Measurements from ENCODE around the gene BLCAP.
"Not testable (repeated sequence)": the region's sequence is repeated elsewhere in the genome, so short reads cannot be mapped to it uniquely, and the experiment has no call there.

The BLCAP gene

DNA sequence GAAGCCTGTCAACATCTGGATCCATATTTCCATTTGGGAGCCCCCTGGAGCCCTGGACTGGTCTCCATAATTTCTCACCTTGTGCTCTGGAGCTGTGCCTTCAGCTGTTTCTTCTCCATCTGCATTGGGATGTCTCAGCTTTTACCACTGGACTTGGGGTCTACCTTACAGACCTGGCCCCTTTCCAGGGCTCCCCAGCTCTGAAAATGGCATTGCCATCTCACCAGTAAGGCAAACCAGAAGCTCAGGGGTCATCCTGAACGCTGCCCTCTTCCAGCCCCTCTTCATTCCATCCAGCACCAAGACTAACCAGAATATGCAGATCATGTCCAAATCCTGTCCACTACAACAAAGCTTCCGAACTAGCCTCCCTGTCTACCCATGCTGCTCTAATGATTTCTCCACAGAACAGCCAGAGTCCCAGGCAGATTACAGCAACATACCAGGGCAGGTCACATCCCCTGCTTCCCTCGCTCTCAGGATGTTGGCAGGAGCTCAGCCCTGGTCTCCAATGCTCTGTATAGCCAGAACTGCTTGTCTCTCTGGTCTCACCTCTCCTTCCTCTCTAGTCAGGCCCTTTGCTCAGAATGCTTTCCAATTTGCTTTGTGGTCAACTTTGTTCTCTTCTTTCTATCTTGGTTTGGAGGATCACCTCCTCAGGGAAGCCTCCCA is 24.3 kb downstream of the BLCAP start:
- H3K9me3 Mint-ChIP-seq: no peaks in the 10 kb centered on the region
- H3K4me3 Mint-ChIP-seq: no peak overlapping the region
- ATAC-seq: no peak
- H3K4me1 Mint-ChIP-seq: no peaks in the 10 kb centered on the region
- H3K27ac Mint-ChIP-seq: no peak overlapping the region
- no peaks in the 10 kb centered on the region for H3K27me3 Mint-ChIP-seq
- peaks cover 3% of the 10 kb centered on the region for H3K36me3 Mint-ChIP-seq (ENCODE audit: low read depth)
- no peak for DNase-seq

DNA sequence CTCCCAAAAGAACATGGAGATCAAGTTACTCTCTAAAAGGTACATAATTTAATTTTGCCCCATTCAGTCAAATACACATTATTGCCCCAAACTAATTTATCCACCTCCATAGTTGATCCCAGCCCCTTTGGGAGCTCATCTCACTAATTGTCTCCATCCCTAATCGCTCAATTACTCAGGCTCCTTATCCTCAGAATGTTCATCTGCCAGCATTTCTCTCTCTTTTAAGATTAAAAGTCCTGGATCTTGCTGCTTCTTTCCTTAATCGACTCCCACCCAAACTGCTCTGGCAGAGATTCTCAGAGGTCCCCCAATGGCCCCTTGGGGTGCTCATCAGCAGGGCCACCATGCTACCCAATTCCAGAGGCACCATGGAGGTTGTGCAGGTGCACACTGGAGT is 25.0 kb downstream of the BLCAP start:
- ATAC-seq (no peak), DNase-seq (no peak)
- Mint-ChIP-seq H3K4me3 (no peak overlapping the region), H3K36me3 (ENCODE audit: low read depth) (peaks cover 3% of the 10 kb centered on the region), H3K27me3 (no peaks in the 10 kb centered on the region), H3K9me3 (no peaks in the 10 kb centered on the region), H3K27ac (no peak overlapping the region), H3K4me1 (no peaks in the 10 kb centered on the region)

GRCh38 chr20:37501940-37502339 is 25.7 kb downstream of the BLCAP start:
- Mint-ChIP-seq H3K36me3 (ENCODE audit: low read depth) (peaks cover 3% of the 10 kb centered on the region), H3K4me3 (no peak overlapping the region), H3K27ac (no peak overlapping the region), H3K9me3 (no peaks in the 10 kb centered on the region), H3K27me3 (no peaks in the 10 kb centered on the region), H3K4me1 (no peaks in the 10 kb centered on the region)
- ATAC-seq: no peak
- DNase-seq: no peak

DNA sequence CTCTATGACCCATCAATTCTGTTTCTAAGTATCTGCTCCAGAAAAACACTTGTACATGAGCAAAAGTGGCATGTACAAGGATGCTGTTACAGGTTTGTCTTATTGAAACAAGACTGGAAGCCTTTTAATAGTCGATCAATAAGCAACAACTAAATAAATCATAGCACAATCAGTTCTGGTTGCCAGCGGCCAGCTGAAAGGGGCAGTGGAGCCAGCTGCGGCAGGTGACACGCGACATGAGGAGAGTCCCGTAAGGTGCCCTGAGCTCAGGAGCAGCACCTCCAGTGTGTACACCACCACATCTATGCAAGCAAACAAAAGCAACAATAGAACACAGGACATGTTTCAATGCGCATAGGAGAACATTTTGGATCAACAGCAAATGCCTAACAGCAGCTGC is 27.4 kb downstream of the BLCAP start:
- no peaks in the 10 kb centered on the region for H3K4me1 Mint-ChIP-seq
- H3K27me3 Mint-ChIP-seq: no peaks in the 10 kb centered on the region
- H3K27ac Mint-ChIP-seq: no peak overlapping the region
- DNase-seq: no peak
- H3K4me3 Mint-ChIP-seq: no peak overlapping the region
- peaks cover 3% of the 10 kb centered on the region for H3K36me3 Mint-ChIP-seq (ENCODE audit: low read depth)
- no peak for ATAC-seq
- H3K9me3 Mint-ChIP-seq: no peaks in the 10 kb centered on the region

- Mint-ChIP-seq H3K27ac (no peak overlapping the region), H3K9me3 (no peaks in the 10 kb centered on the region), H3K4me3 (no peak overlapping the region), H3K27me3 (no peaks in the 10 kb centered on the region), H3K4me1 (no peaks in the 10 kb centered on the region), H3K36me3 (ENCODE audit: low read depth) (peaks cover 3% of the 10 kb centered on the region)
- no peak for DNase-seq
- no peak for ATAC-seq
Measured at GRCh38 chr20:37498066-37498665, 29.5 kb downstream of the BLCAP start.

- DNase-seq (no peak), ATAC-seq (no peak)
- Mint-ChIP-seq H3K9me3 (no peaks in the 10 kb centered on the region), H3K27ac (no peak overlapping the region), H3K4me3 (no peak overlapping the region), H3K36me3 (ENCODE audit: low read depth) (peaks cover 9% of the 10 kb centered on the region), H3K4me1 (no peaks in the 10 kb centered on the region), H3K27me3 (no peaks in the 10 kb centered on the region)
Measured at GRCh38 chr20:37494796-37495195, 32.9 kb downstream of the BLCAP start.

DNA sequence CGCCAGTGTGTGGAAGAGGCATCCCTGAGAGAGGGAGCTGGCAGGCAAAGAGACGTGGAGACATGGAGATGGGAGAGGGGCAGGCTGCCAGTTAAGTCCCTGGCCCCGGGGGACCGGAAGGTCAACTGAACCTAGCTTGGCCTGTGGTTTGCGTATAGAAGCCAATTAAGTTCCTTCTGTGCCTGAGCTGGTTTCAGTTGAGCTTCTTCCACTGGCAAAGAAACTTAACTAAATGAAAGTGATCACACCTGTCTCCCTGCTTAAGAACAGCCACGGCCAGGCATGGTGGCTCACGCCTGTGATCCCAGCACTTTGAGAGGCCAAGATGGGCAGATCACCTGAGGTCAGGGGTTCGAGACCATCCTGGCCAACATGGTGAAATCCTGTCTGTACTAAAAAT is 33.4 kb downstream of the BLCAP start:
- Mint-ChIP-seq H3K27me3 (no peaks in the 10 kb centered on the region), H3K9me3 (no peaks in the 10 kb centered on the region)

GRCh38 chr20:37492945-37493344 is 34.7 kb downstream of the BLCAP start:
- no peak for ATAC-seq
- Mint-ChIP-seq H3K4me3 (no peak overlapping the region), H3K36me3 (ENCODE audit: low read depth) (peaks cover 6% of the 10 kb centered on the region)

More for the DNA sequence above, 33.4 kb downstream of the BLCAP start:
- no peaks in the 10 kb centered on the region for H3K4me1 Mint-ChIP-seq
- ATAC-seq (no peak), DNase-seq (no peak)
- no peak overlapping the region for H3K4me3 Mint-ChIP-seq
- H3K27ac Mint-ChIP-seq: no peak overlapping the region
- peaks cover 9% of the 10 kb centered on the region for H3K36me3 Mint-ChIP-seq (ENCODE audit: low read depth)

GRCh38 chr20:37492096-37492625 is 35.5 kb downstream of the BLCAP start:
- Mint-ChIP-seq H3K27ac (no peak overlapping the region), H3K9me3 (no peaks in the 10 kb centered on the region), H3K27me3 (no peaks in the 10 kb centered on the region), H3K4me1 (no peaks in the 10 kb centered on the region), H3K4me3 (no peak overlapping the region), H3K36me3 (ENCODE audit: low read depth) (peaks cover 6% of the 10 kb centered on the region)
- DNase-seq: no peak
- no peak for ATAC-seq

More at GRCh38 chr20:37492945-37493344, 34.7 kb downstream of the BLCAP start:
- Mint-ChIP-seq H3K4me1 (no peaks in the 10 kb centered on the region), H3K9me3 (no peaks in the 10 kb centered on the region), H3K27me3 (no peaks in the 10 kb centered on the region), H3K27ac (no peak overlapping the region)
- DNase-seq: no peak

DNA sequence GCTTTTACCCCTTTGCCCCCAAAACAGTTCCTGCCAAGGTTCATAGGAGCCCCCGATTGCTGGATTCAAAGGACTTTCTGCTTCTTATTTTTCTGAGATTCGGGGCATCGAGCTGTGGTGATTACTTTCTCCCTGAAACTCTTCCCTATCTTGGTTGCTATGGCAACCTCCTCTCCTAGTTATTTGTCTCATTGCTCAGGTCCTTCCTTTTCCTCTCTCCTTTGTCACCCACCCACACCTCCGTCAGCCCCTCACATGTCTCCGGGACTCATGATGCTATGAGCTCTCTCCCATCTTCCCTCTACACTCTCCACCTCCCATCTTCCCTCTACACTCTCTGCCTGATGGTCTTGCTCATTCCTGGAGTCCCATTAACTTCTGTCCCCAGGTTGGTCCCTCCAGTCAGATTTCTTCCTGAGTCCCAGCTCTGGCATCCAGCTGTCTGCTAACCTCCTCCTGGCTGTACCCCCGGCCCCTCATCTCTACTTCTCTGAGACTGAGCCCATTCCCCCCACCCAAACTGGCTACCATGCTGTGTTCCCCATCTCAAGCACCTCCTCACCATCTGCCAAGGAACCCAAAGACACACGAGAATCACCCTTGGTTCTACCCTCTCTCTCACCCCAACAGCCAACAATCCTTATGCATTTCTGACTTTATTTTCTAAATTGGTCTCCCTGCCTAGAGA is 36.9 kb downstream of the BLCAP start:
- no peak overlapping the region for H3K4me3 Mint-ChIP-seq
- no peak overlapping the region for H3K27ac Mint-ChIP-seq
- ATAC-seq: no peak

GRCh38 chr20:37486209-37486608 is 41.5 kb downstream of the BLCAP start:
- not testable (repeated sequence) for H3K4me3 Mint-ChIP-seq; H3K9me3 Mint-ChIP-seq; H3K36me3 Mint-ChIP-seq (ENCODE audit: low read depth); DNase-seq; H3K4me1 Mint-ChIP-seq; H3K27ac Mint-ChIP-seq; H3K27me3 Mint-ChIP-seq; ATAC-seq

More for the DNA sequence above, 36.9 kb downstream of the BLCAP start:
- H3K27me3 Mint-ChIP-seq: no peaks in the 10 kb centered on the region
- H3K36me3 Mint-ChIP-seq (ENCODE audit: low read depth): peaks cover 6% of the 10 kb centered on the region
- no peak for DNase-seq
- H3K4me1 Mint-ChIP-seq: no peaks in the 10 kb centered on the region
- no peaks in the 10 kb centered on the region for H3K9me3 Mint-ChIP-seq

DNA sequence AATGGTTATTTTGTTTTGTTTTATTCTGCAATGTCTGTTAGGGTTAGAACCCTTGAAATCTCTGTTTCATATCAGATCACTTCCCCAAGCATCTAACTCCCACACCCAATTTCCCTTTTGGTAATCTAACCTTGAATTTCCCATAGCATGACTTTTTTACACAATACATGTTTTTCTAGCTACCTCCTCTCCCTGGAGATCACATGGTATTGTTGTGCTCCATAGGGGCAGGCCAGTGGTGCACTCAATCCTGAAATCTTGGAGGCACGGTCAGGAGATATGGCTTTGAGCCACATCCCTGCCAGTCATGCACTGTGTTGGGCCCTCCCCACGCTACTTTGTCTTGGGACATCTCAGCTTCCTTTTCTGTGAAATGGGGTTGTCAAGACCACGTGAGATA is 43.3 kb downstream of the BLCAP start:
- no peak overlapping the region for H3K4me3 Mint-ChIP-seq
- H3K27me3 Mint-ChIP-seq: peaks cover 16% of the 10 kb centered on the region
- no peak overlapping the region for H3K27ac Mint-ChIP-seq
- ATAC-seq (no peak), DNase-seq (no peak)
- H3K9me3 Mint-ChIP-seq: no peaks in the 10 kb centered on the region
- H3K36me3 Mint-ChIP-seq (ENCODE audit: low read depth): peaks cover 2% of the 10 kb centered on the region
- H3K4me1 Mint-ChIP-seq: no peaks in the 10 kb centered on the region

DNA sequence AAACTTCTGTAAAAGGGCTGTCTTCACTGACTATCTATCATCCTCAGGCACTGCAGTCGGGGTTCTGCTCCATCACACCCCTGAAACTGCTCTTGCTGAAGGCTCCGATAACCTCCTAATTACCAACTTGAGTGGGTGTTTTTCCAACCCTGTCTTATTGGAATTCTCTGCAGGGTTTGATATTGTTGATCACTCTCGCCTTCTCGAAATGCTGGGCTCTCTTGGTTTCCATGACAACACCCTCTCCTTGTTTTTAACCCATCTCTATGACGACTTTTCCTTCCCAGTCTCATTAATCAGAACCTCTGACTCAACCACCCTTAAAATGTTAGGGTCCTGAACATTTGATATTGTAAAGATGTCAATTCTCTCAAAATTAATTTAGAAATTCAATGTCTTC is 46.1 kb downstream of the BLCAP start:
- H3K27ac Mint-ChIP-seq: no peak overlapping the region
- DNase-seq (no peak), ATAC-seq (no peak)
- H3K9me3 Mint-ChIP-seq: no peaks in the 10 kb centered on the region
- no peaks in the 10 kb centered on the region for H3K4me1 Mint-ChIP-seq
- H3K36me3 Mint-ChIP-seq (ENCODE audit: low read depth): peaks cover 2% of the 10 kb centered on the region
- peaks cover 24% of the 10 kb centered on the region for H3K27me3 Mint-ChIP-seq
- no peak overlapping the region for H3K4me3 Mint-ChIP-seq

GRCh38 chr20:37480919-37481318 is 46.8 kb downstream of the BLCAP start:
- H3K4me3 Mint-ChIP-seq: no peak overlapping the region
- no peaks in the 10 kb centered on the region for H3K4me1 Mint-ChIP-seq
- H3K36me3 Mint-ChIP-seq (ENCODE audit: low read depth): peaks cover 2% of the 10 kb centered on the region
- peaks cover 24% of the 10 kb centered on the region for H3K27me3 Mint-ChIP-seq
- DNase-seq (no peak), ATAC-seq (no peak)
- H3K27ac Mint-ChIP-seq: no peak overlapping the region
- no peaks in the 10 kb centered on the region for H3K9me3 Mint-ChIP-seq
